ENCODE results near the gene PTGES. TPM values are rescaled to one million over a fixed set of nuclear protein-coding genes. Genes with fewer than 3 reads are reported as not detected.

PTGES gene
- total RNA-seq, 1 donor from 2014 or later, result 1.9 TPM

DNA sequence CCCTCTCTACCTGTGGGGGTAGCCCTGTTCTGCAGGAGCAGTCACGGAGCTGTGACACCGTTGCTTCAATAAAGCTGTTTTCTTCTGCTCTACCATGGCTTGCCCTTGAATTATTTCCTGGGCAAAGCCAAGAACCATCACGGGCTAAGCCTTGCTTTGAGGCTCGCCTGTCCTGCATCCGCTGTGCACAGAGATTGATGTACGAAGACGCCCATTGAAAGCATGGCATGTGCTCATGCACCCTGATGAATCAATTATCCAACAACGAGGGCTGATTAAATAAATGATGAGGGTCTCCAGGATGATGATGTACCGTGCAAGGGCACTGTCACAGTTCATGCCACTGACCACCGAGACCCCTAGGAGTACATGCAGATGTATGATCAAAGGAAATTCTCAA lies 20.7 kb downstream of the PTGES start:
- peaks cover 62% of the 10 kb centered on the region for H3K27me3 ChIP-seq (ENCODE audit: low read depth)
- no peaks in the 10 kb centered on the region for H3K4me1 ChIP-seq
- no peaks in the 10 kb centered on the region for H3K9me3 ChIP-seq (replicated peaks)
- H3K27ac ChIP-seq (replicated peaks), result no peak overlapping the region
- intact Hi-C loops (cut with micrococcal nuclease), result no loop called here
- H3K36me3 ChIP-seq, result no peaks in the 10 kb centered on the region
- TF ChIP-seq, protein P1, sequence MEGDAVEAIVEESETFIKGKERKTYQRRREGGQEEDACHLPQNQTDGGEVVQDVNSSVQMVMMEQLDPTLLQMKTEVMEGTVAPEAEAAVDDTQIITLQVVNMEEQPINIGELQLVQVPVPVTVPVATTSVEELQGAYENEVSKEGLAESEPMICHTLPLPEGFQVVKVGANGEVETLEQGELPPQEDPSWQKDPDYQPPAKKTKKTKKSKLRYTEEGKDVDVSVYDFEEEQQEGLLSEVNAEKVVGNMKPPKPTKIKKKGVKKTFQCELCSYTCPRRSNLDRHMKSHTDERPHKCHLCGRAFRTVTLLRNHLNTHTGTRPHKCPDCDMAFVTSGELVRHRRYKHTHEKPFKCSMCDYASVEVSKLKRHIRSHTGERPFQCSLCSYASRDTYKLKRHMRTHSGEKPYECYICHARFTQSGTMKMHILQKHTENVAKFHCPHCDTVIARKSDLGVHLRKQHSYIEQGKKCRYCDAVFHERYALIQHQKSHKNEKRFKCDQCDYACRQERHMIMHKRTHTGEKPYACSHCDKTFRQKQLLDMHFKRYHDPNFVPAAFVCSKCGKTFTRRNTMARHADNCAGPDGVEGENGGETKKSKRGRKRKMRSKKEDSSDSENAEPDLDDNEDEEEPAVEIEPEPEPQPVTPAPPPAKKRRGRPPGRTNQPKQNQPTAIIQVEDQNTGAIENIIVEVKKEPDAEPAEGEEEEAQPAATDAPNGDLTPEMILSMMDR (IDR thresholded peaks at IDR 0.05; ENCODE audit: borderline replicate concordance), result no peak
- no peak overlapping the region for H3K4me3 ChIP-seq
- no peak for DNase-seq

DNA sequence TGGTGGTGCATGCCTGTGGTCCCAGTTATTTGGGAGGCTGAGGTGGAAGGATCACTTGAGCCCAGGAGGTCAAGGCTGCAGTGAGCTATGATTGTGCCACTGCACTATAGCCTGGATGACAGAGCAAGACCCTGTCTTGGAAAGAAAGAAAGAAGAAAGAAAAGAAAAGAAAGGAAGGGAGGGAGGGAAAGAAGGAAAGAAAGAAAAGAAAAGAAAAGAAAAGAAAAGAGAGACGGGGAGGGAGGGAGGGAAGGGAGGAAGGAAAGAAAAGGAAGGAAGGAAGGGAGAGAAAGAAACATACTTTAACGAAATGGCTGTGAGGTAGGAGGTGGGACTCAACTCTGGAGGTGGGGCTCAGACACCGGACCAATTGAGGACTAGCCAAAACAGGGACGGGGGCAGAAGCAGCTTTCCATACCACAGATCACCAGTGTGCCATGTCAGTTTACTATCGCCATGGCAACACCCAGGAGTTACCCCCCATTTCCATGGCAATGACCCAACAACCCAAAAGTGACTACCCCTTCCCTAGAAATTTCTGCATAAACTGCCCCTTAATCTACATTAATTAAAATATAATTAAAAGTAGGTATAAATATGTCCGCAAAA lies 21.3 kb downstream of the PTGES start:
- DNase-seq, result no peak
- Histone ChIP-seq H3K36me3 (no peaks in the 10 kb centered on the region), H3K9me3 (replicated peaks) (no peaks in the 10 kb centered on the region), H3K4me1 (peaks cover 2% of the 10 kb centered on the region), H3K27ac (replicated peaks) (no peak overlapping the region), H3K27me3 (ENCODE audit: low read depth) (peaks cover 57% of the 10 kb centered on the region), H3K4me3 (no peak overlapping the region)
- TF ChIP-seq, protein P1 (IDR thresholded peaks at IDR 0.05; ENCODE audit: borderline replicate concordance), result no peak
- intact Hi-C loops (cut with micrococcal nuclease), result no loop called here

DNA sequence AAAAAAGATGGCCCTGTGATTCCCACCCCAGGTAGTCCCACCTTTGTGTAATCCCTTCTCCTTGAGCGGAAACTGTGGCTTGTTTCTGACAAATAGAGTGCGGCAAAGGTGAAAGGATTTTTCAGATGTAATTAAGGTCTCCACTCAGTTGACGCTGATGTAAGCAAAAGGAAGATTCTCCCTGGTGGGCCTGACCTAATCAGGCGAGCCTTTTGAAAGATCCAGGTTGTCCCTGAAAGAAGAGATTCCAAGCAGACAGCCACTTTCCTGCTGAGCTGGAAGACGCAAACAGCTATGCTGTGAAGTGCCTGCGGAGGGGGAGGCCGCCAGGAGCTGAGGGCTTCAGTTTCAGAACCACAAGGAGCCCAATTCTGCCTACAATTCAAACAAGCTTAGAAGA lies 24.1 kb downstream of the PTGES start:
- peaks cover 14% of the 10 kb centered on the region for H3K4me1 ChIP-seq
- H3K36me3 ChIP-seq, result no peaks in the 10 kb centered on the region
- H3K27me3 ChIP-seq (ENCODE audit: low read depth), result peaks cover 45% of the 10 kb centered on the region
- H3K9me3 ChIP-seq (replicated peaks), result no peaks in the 10 kb centered on the region
- intact Hi-C loops (cut with micrococcal nuclease), result no loop called here
- no peak overlapping the region for H3K27ac ChIP-seq (replicated peaks)
- no peak overlapping the region for H3K4me3 ChIP-seq
- no peak for DNase-seq
- TF ChIP-seq, protein P1 (IDR thresholded peaks at IDR 0.05; ENCODE audit: borderline replicate concordance), result no peak

DNA sequence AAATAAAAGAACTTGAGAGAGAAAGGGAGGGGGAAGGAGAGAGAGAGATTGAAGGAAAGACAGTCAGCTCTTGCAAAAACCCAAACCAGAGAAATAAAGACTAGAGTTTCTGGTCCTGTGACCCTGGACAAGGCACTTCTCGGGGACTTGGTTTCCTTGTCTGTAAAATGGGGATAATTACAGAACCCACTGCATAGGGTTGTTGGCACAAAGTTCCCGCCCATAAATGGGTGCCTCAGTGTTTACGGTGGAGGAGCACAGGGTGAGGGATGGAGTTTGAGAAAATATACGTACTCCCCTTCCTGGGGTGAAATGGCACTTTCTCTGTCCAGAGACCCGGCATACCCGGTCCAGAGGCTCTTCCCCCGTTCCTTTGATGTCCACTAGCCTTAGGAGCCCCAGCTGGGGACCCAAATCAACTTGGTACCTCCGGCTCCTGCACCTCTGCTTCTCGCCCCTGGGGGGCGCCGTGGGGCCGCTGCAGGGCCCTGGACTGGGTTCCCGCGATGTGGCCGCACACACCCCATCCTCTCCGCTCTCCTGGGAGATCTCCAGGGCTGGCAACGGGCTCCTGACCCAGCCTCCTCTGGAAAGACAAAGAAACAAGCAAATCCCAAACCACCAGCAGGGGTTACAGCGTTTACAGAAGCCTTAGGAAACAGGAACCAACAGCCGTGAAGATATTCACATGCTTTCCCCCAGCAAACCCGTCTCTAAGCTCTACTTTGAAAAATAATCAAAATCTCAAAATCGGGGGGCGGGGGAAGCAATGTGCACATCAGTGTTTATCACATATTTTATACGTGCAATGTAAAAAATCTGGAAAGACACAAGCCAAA lies 26.3 kb downstream of the PTGES start:
- Histone ChIP-seq H3K27me3 (ENCODE audit: low read depth) (peaks cover 32% of the 10 kb centered on the region), H3K4me3 (peak overlapping the region; percentile 10), H3K9me3 (replicated peaks) (no peaks in the 10 kb centered on the region), H3K36me3 (no peaks in the 10 kb centered on the region), H3K4me1 (peaks cover 14% of the 10 kb centered on the region), H3K27ac (replicated peaks) (peak overlapping the region; percentile 32)
- peak; percentile 68 for DNase-seq
- TF ChIP-seq, protein P1 (IDR thresholded peaks at IDR 0.05; ENCODE audit: borderline replicate concordance), result peak; percentile 92
- intact Hi-C loops (cut with micrococcal nuclease), result no loop called here

DNA sequence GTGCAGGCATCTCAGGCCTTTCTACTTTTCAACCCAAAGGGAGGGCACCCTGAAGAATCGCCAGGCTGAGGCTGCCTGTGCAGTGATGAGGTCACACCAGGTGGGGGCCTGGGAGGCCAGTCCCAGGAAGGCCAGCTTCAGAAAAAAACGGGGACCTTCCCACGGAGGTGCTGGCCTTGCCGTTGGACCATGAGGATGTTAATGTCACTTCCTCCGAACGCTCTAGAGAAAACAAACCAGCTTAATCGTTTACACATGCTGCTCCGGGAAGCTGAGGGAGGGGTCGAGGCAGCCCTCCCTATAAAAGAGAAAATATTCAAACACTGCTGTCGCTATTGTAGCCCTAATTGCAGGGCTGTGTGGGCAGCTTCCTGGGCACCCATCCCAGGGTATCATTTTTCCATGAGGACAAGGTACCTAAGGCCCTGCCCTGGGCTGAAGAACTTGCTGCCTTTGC lies 27.0 kb downstream of the PTGES start:
- intact Hi-C loops (cut with micrococcal nuclease), result no loop called here
- no peak overlapping the region for H3K27ac ChIP-seq (replicated peaks)
- DNase-seq, result no peak

More for the DNA sequence above, 27.0 kb downstream of the PTGES start:
- H3K36me3 ChIP-seq, result no peaks in the 10 kb centered on the region
- H3K4me1 ChIP-seq, result peaks cover 14% of the 10 kb centered on the region
- TF ChIP-seq, protein P1 (IDR thresholded peaks at IDR 0.05; ENCODE audit: borderline replicate concordance), result no peak
- no peaks in the 10 kb centered on the region for H3K9me3 ChIP-seq (replicated peaks)
- H3K4me3 ChIP-seq, result no peak overlapping the region
- H3K27me3 ChIP-seq (ENCODE audit: low read depth), result peaks cover 25% of the 10 kb centered on the region

All from left ventricle myocardium inferior (tissue), 1 donor.